ENCODE results near the gene ZNF627. TPM values are rescaled to one million over a fixed set of nuclear protein-coding genes. Genes with fewer than 3 reads are reported as not detected.

The ZNF627 gene
- total RNA-seq, 1 donor from 2014 or later: 48.2 TPM

- H3K4me1 Mint-ChIP-seq (ENCODE audit: low read depth, unreplicated experiment): no peaks in the 10 kb centered on the region
- no peaks in the 10 kb centered on the region for H3K27me3 Mint-ChIP-seq (ENCODE audit: unreplicated experiment)
- peaks cover 1% of the 10 kb centered on the region for H3K9me3 Mint-ChIP-seq (ENCODE audit: unreplicated experiment)
- no peak for DNase-seq
- no peak for TF ChIP-seq CTCF (IDR thresholded peaks at IDR 0.05; ENCODE audit: partially characterized antibody, unreplicated experiment)
- no peak overlapping the region for H3K27ac Mint-ChIP-seq (ENCODE audit: unreplicated experiment)
- H3K4me3 Mint-ChIP-seq (ENCODE audit: unreplicated experiment): no peak overlapping the region
- no peaks in the 10 kb centered on the region for H3K36me3 Mint-ChIP-seq (ENCODE audit: unreplicated experiment)
Measured at GRCh38 chr19:11641244-11641643, 44.0 kb downstream of the ZNF627 start.

- Mint-ChIP-seq H3K9me3 (ENCODE audit: unreplicated experiment) (peaks cover 3% of the 10 kb centered on the region), H3K27ac (ENCODE audit: unreplicated experiment) (no peak overlapping the region), H3K36me3 (ENCODE audit: unreplicated experiment) (no peaks in the 10 kb centered on the region), H3K27me3 (ENCODE audit: unreplicated experiment) (no peaks in the 10 kb centered on the region), H3K4me3 (ENCODE audit: unreplicated experiment) (no peak overlapping the region), H3K4me1 (ENCODE audit: low read depth, unreplicated experiment) (no peaks in the 10 kb centered on the region)
- TF ChIP-seq CTCF (IDR thresholded peaks at IDR 0.05; ENCODE audit: partially characterized antibody, unreplicated experiment): no peak
- DNase-seq: no peak
Measured at GRCh38 chr19:11642902-11643301, 45.6 kb downstream of the ZNF627 start.

GRCh38 chr19:11649941-11650340 lies 52.7 kb downstream of the ZNF627 start:
- H3K4me1 Mint-ChIP-seq (ENCODE audit: low read depth, unreplicated experiment): no peaks in the 10 kb centered on the region
- H3K4me3 Mint-ChIP-seq (ENCODE audit: unreplicated experiment): no peak overlapping the region
- DNase-seq: no peak
- peaks cover 8% of the 10 kb centered on the region for H3K9me3 Mint-ChIP-seq (ENCODE audit: unreplicated experiment)
- peaks cover 29% of the 10 kb centered on the region for H3K36me3 Mint-ChIP-seq (ENCODE audit: unreplicated experiment)
- H3K27me3 Mint-ChIP-seq (ENCODE audit: unreplicated experiment): no peaks in the 10 kb centered on the region
- H3K27ac Mint-ChIP-seq (ENCODE audit: unreplicated experiment): no peak overlapping the region
- TF ChIP-seq CTCF (IDR thresholded peaks at IDR 0.05; ENCODE audit: partially characterized antibody, unreplicated experiment): no peak

GRCh38 chr19:11651062-11651461 lies 53.8 kb downstream of the ZNF627 start:
- H3K4me3 Mint-ChIP-seq (ENCODE audit: unreplicated experiment): no peak overlapping the region
- DNase-seq: no peak
- peaks cover 8% of the 10 kb centered on the region for H3K9me3 Mint-ChIP-seq (ENCODE audit: unreplicated experiment)
- H3K4me1 Mint-ChIP-seq (ENCODE audit: low read depth, unreplicated experiment): no peaks in the 10 kb centered on the region
- H3K27ac Mint-ChIP-seq (ENCODE audit: unreplicated experiment): no peak overlapping the region
- TF ChIP-seq CTCF (IDR thresholded peaks at IDR 0.05; ENCODE audit: partially characterized antibody, unreplicated experiment): no peak
- H3K36me3 Mint-ChIP-seq (ENCODE audit: unreplicated experiment): peaks cover 30% of the 10 kb centered on the region
- H3K27me3 Mint-ChIP-seq (ENCODE audit: unreplicated experiment): no peaks in the 10 kb centered on the region

- peaks cover 36% of the 10 kb centered on the region for H3K36me3 Mint-ChIP-seq (ENCODE audit: unreplicated experiment)
- H3K4me1 Mint-ChIP-seq (ENCODE audit: low read depth, unreplicated experiment): no peaks in the 10 kb centered on the region
- TF ChIP-seq CTCF (IDR thresholded peaks at IDR 0.05; ENCODE audit: partially characterized antibody, unreplicated experiment): no peak
- no peak for DNase-seq
- H3K27me3 Mint-ChIP-seq (ENCODE audit: unreplicated experiment): no peaks in the 10 kb centered on the region
- H3K4me3 Mint-ChIP-seq (ENCODE audit: unreplicated experiment): no peak overlapping the region
- H3K9me3 Mint-ChIP-seq (ENCODE audit: unreplicated experiment): peaks cover 7% of the 10 kb centered on the region
- H3K27ac Mint-ChIP-seq (ENCODE audit: unreplicated experiment): no peak overlapping the region
Measured at GRCh38 chr19:11652056-11652455, 54.8 kb downstream of the ZNF627 start.

Measured in glutamatergic neuron (in vitro differentiated cells).